HG02870 (cell line): Measurements from ENCODE around the gene PCAT6.
"Not testable (repeated sequence)": the region's sequence is repeated elsewhere in the genome, so short reads cannot be mapped to it uniquely, and the experiment has no call there.

Experiments used
- ATAC-seq: cut with Tn5 transposase; IDR thresholded peaks from one replicate; pipeline ENCODE4 v1.9.1; 2021; ENCODE audit warnings: mild to moderate bottlenecking, moderate library complexity; ENCODE audit not compliant: unreplicated experiment

PCAT6 gene

DNA sequence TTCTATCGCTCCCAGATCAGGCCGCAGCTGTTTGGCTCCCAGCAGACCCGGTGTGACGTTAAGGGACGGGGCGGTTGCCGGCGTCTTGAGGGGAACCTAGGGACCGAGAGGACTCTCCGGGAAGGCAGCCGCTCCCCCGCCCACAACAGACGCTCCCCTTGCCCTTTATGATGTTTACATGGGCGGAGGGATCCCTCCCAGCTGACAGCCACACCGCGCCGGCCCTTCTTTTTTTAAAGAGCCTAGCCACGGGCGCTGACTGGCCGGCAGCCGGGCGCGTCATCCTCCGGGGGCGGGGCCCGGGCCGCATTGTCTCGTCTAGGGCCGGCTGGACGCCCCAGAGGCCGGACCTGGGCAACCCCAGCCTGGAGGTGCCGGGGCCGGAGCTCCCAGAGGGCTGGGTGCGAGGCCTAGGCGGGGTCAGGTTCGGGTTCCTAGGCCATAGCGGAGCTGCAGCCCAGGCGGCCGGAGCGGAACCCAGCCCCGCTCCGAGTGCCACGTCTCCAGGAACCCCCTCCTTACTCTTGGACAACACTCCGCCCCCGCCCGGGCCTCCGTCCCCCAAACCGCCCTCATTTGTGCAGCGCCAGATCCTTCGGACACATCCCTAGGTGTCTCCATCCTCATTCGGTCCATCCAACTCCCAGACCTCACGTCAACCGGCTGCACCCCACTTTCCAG, at the start of gene PCAT6:
TSS of gene PCAT6 (plus strand) at position 340 of the 681 bp plus-strand sequence.
- ATAC-seq, result peak; percentile 68

DNA sequence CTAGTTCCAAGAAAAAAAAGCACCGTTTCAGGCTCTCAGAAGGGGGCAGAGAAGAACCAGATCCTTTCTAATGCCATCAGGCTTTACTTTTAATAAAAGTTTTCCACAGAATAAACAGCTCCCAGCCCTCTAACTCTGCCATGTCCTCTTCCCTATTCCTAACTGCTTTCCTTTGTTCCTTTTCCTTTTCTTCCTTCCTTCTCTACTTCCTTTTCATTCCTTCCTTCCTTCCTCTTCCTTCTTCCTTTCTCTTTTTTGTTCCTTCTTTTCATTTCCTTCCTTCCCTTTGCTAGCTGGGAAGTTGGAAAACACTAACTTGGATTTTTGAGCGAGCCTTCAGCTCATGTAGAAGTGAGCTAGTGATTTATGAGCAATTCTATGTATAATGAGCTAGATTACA, 48.7 kb upstream of the PCAT6 start:
- ATAC-seq, result no peak

DNA sequence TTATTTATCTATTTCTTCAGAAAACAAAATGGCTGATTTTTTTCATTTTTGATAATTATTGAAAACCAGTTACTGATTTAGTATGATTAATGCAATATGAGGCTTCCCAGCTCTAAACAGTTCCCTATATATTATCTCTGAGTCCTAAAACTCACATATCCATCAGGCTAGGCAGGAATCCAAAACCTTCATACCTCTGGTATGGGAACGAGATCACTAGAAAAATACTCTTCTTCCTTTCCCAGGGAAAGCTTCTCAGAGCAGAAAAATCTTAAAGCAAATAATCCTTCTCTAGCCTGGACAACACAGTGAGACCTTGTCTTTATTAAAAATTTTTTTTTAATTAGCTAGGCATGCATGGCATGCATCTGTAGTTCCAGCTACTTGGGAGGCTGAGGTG, 45.0 kb upstream of the PCAT6 start:
- ATAC-seq, result no peak

DNA sequence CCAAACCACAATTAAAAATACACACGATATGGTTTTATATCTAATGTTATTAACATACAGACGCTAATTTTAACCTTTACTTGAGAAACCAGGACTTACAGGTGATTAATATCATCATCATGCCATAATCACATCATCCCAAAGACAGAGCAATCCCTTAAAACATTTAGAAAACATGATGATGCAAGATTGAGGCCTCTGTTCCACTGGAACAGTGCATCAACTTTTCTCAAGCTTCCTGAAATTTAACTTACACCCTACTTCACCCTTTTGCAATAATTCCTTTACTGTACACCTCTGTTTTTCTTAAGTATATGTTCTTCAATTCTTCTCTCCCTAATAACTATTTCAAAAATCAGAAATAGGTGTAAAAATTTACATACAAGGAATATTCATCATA, 40.6 kb upstream of the PCAT6 start:
- no peak for ATAC-seq

DNA sequence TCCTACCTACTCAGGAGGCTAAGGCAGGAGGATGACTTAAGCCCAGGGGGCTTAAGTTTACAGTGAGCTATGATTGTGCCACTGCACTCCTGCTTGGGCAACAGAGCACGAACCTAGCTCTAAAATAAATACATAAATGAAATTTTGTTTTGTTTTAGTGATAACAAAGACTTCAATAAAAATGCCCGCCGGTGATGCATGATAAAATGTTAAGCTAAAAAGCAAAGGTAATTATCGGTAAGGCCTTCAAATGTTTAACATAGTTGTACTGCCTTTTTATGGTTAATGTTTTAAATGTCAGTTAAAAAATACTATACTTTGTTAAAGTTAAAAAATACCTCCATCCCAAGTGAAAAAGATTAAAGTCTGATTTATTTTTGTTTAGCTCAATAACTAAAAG, 29.6 kb upstream of the PCAT6 start:
- ATAC-seq, result no peak

DNA sequence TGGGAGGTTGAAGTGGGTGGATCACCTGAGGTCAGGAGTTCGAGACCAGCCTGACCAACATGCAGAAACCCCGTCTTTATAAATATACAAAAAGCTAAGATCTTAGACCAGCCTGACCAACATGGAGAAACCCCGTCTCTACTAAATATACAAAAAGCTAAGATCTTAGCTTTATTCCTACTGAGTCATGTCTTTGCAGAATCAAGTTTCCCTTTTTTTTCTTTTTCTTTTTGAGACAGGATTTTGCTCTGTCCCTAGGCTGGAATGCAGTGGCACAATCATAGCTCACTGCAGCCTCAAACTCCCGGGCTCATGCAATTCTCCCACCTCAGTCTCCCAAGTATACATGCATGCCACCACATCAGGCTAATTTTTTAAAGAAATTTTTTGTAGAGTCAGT, 23.9 kb upstream of the PCAT6 start:
- ATAC-seq, result no peak

DNA sequence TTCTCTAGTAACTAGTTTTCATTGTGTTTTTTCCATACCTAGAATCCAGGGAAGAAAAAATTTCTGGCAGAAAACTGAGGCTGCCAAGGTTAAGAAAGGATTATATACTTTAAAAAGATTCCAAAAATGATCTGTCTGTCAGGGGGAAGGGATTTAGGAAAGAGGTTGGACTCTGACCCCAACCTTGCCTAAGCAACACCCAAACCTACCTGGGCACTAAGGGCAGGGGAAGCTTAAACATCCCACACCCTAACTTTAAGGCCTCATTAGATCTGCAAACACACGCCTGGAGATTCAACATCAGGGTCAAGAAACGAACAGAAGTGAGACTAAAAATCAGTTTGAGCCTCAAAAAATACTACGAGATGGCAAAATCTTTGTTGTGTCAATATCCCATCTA, 22.0 kb upstream of the PCAT6 start:
- ATAC-seq, result no peak

DNA sequence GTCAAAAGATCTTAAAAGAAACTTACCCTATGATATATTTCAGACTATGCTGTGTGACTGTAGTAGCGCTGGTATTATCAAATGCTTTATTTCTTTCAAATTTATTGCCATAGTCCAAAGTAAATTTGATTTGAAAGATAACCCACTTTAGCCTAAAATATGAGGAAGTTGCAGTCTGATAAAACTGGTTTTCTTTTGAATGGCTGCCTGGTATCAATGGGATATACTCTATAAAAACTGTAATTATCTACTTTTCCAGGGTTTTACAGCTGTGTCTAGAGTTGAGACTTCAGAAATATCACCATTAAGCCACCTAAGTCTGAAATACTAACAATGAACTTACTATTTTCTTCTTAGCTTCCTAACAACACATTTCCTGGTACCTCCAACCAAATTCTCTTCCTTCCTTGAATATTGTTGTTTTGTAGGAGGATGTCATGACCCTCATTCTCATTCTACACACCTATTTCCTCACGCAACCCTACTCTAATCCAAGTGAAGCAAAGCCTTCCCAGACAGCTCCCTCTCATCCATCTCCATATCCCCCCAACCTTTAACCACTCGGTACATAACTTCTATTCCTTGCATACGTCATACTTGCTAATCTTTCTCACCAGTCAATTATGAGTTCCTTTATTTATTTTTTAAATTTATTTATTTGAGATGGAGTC, 19.5 kb upstream of the PCAT6 start:
- no peak for ATAC-seq

DNA sequence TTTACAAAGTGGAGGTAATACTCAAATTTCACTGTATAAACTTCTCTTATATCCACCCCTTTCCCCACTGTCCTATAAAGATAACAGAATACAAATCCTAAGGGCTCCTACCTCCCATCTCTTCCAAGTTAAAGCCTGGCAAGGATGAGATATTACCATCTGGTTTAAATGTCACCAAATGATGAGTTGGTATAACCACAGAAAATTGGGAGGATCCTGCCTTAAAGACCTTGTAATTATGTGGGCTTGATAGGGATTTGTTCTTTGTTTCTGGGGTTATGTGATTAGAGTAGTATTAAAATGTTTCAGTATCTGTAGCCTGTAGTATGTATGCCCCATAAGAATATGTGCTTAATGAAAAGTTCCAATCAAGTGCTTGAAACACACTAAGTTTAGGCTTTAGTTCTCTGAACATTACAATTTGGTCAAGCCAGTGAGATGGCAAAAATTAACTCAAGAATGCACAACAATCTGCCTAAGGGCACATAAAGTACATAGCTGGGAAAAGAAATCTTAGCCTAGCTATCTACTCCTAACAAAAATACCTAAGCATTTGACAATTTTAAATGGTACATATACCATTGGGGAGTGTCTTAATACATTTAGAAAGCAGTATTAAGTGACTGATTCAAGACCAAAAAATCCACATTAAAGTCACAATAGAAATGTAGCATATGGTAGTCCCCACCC, 16.6 kb upstream of the PCAT6 start:
- no peak for ATAC-seq

DNA sequence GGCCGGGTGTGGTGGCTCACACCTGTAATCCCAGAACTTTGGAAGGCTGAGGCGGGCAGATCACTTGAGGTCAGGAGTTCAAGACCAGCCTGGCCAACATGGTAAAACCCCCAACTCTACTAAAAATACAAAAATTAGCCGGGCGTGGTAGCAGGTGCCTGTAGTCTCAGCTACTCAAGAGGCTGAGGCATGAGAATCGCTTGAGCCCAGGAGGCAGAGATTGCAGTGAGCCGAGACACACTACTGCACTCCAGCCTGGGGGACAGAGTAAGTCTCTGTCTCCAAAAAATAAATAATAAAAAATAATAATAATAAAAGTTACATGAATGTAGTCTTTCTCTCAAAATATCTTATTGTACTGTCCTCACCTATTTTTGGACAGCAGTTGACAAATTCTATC, 15.8 kb upstream of the PCAT6 start:
- ATAC-seq, result not testable (repeated sequence)

DNA sequence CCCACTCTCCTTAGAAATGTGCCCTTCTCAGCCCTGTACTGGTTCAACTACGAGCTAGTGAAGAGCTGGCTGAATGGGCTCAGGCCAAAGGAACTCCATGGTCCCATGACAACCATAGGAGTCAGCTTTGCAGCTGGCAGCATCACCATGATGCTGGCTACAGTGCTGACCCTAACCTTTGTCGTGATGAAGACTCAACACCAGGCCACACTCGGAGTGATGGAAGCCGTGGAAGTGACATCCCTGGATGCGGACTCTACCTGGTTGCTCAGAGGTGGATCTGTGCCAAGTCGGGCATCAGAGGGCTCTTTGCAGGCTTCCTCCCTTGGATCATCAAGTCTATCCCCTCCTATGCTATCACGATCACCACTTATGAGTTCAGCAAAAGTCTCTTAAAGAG, 14.1 kb upstream of the PCAT6 start:
- no peak for ATAC-seq

DNA sequence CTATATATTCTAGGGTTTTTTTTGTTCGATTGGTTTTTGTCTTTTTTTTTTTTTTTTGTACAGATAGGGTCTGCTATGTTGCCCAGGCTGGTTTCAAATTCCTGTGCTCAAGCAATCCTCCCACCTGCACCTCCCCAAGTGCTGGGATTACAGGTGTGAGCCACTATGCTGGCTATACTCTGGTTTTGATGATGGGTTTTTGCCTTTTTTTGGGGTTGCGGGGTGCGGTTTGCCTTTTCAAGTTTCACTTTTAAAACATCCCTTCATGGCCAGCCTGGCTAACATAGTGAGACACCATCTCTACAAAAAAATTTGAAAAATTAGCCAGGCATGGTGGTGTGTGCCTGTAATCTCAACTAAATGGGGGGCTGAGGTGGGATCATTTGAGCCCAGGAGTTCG, 12.5 kb upstream of the PCAT6 start:
- ATAC-seq, result no peak

DNA sequence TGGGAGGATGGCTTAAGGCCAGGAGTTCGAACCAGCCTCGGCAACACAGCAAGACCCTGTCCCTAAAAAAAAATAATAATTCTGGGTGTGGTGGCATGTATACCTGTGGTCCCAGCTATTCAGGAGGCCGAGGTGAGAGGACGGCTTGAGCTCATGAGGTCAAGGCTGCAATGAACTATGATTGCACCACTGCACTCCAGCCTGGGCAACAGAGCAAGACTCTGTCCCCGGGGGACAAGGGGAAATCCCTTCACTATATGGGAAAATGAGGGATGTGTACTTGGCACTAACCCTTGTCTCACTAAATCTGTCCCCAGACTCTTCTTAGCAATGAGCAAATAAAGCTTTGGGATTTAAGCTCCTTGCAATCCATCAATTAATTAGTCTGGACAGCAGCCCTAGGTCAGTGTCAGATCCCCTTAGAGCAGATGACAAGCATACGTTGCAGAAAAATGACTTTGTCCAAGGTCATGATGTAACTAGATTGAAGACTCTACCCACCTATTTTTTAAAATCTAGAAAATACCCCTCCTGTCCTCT, 11.9 kb upstream of the PCAT6 start:
- no peak for ATAC-seq

DNA sequence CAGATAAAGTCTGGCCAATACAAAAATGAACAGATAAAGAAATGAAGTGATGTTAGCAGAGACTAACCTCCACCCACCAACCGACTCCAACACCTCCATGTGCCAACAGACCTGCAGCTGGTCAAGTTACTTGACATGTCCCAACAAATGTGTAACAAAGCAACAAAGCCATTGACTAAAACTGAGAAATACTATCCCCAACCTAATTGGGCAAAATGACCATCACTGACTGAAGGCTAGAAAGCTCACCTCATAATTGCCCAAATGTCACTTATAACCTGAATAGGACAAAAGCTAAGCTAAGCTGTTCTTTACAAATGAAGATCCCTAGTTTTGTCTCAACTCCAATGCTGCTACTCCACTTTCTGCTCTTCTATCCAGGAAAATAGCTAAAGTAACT, 10.0 kb upstream of the PCAT6 start:
- no peak for ATAC-seq

DNA sequence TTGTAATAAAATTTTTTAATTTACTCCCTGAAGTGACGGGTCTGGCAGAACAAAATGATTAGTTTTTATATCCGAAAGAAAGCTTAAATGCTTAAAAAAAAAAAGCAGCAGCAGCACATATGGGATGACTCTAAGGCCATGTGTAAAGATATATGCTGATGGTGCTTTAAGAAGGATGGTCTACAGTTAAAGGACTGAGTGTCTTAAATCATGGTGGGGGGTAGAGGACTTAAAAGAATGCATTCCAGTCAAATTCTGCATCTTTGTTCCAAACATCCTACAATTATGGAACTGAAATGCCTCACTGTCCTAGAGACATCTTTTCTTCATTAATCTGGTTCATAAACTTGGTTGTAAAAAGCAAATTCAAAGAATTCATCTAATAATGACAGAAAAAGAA, 9.6 kb upstream of the PCAT6 start:
- no peak for ATAC-seq

DNA sequence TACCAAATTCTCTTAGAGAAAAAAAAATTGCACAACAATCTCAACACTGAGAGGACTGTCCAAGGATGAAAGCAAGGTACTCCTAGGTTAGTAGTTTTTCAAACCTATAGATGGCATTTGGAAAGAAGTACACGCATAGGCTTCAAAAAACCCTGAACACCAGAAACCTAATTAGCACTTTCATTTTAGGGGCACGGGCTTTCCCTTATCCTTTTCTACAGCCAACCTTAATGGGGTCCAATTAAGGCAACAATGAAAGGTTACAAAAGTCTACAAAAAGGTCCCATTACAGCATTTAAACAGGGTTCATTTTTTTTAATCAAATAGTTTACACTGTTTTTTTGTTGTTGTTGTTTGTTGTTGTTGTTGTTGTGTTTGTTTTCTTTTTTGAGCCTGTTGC, 8.7 kb upstream of the PCAT6 start:
- ATAC-seq, result no peak

DNA sequence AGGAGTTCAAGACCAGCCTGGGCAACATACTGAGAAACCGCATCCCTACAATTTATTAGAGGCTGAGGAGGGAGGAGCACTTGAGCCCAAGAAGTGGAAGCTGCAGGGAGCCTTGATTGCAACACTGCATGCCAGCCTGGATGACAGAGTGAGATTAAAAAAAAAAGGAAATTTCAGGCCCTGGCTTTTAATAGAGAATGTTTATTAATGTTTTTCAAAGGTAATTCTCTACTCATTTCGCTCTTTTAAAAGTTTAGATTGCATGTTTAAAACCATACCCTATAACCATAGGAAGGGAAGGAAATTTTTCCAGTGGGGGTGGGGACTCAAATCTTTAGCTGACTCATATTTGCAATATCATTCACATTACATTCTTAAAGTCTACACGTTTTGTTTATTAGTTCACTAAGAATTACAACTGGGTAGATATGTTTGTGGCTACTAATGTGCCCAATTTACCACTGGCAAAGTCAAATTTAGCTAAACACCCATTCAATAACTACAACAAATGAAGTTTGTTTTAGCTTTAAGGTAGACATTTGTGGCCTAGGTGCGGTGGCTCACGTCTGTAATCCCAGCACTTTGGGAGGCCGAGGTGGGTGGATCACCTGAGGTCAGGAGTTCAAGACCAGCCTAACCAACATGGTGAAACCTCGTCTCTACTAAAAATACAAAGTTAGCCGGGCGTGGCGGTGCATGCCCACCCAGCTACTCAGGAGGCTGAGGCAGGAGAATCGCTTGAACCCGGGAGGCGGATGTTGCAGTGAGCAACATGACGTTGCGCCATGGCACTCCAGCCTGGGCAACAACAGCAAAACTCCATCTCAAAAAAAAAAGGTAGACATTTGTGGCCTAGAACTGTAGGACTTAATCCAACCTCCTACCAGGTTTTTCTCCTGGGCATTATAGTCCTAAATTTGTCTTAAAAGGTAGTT, 7.5 kb upstream of the PCAT6 start:
- no peak for ATAC-seq

DNA sequence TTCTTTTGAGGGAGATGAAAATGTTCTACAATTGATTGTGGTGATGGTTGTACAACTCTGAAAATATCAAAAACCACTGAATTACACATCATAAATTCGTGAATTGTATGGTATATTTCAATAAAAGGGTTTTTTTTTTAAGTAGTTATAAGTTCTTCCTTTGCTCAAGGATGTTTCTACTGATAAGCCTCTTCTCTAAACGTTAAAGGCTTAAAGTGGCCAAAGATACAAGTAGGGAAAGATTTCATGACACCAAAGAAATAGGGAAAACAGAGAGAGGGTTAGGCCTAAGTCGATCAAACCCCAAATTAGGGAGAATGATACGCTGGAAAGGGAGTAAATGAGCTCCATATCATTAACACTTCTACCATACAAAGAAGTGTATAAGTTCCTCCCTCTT, 6.6 kb upstream of the PCAT6 start:
- ATAC-seq, result no peak

DNA sequence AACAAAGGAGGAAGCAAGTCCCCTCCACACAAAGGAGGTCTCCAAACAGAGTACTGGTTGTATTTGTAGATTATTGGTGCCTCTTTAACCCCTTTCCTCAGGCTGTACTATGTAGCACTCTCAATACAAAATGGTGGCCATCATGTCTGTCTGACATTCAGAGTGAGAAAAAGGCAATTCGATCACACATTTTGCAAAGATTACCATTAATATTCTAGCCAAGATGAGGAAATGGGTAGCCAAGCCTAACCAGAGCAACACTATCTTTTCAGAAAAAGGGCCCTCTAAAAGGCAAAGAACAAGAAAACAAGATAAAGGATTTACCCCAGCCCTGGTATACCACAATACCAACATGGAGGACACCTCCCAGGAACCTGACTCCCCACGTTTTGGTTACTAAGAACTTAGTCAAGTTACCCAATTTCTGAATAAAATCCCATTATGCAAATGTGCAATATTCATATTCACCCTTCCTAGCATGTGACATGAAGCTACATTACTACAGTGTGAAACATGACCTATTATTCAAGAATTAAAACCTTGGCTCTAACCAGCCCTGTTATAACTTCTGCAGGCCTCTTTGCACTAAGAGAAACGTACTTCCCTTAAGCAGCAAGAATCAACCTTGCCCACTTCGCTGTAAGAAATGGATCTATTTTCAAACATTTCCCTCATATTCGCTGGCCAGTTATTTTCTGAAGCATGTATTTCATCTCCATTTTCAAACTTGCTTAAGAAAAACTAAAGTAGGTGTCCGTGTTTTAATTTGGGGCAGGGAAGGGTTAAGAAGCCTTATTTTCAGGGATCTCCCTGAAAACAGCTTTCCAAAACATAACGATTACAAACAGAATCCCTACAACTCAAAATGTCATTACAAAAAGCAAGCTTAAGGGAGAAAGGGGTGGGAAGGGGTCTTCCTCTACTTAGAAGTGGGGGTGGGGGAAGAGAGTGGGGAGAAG, 4.6 kb upstream of the PCAT6 start:
- no peak for ATAC-seq
